Measurements from ENCODE around the gene ALDH3B1. TPM values are rescaled to one million over a fixed set of nuclear protein-coding genes. Genes with fewer than 3 reads are reported as not detected.

The ALDH3B1 gene
- total RNA-seq, 1 experiment from 2014 or later: not detected

- Histone ChIP-seq H4K5ac (ENCODE audit: insufficient read length, low read depth, low read length) (no peak overlapping the region), H3K23me2 (ENCODE audit: insufficient read length, low read depth, low read length, poor library complexity, severe bottlenecking) (no peaks in the 10 kb centered on the region), H3K56ac (ENCODE audit: insufficient read length, low read depth, low read length) (no peak overlapping the region), H2BK15ac (ENCODE audit: low read depth, low read length) (no peak overlapping the region), H3K27me3 (ENCODE audit: insufficient read depth, low read length) (no peaks in the 10 kb centered on the region), H3K18ac (ENCODE audit: insufficient read length, low read depth, low read length) (no peak overlapping the region), H3K79me1 (ENCODE audit: insufficient read depth, low read depth, low read length, poor library complexity, severe bottlenecking) (no peaks in the 10 kb centered on the region), H4K8ac (replicated peaks; ENCODE audit: insufficient read length, low read depth, low read length) (no peak overlapping the region), H2BK12ac (ENCODE audit: insufficient read length, low read depth, low read length) (no peak overlapping the region), H3K14ac (ENCODE audit: insufficient read depth, low read length) (no peak overlapping the region), H2BK20ac (ENCODE audit: low read depth, low read length, poor library complexity, severe bottlenecking) (no peak overlapping the region), H3K4ac (ENCODE audit: low read depth, low read length) (no peak overlapping the region), H2BK120ac (ENCODE audit: low read depth, low read length, poor library complexity, severe bottlenecking) (no peak overlapping the region), H3K27ac (ENCODE audit: insufficient read length, low read depth, low read length) (no peak overlapping the region), H3K4me2 (ENCODE audit: insufficient read depth, insufficient read length, low read length) (no peak overlapping the region), H2AK5ac (ENCODE audit: insufficient read length, low read length) (no peak overlapping the region), H4K20me1 (ENCODE audit: control insufficient read depth, insufficient read depth, insufficient read length) (no peaks in the 10 kb centered on the region), H3K9me3 (ENCODE audit: control insufficient read depth, low read depth, low read length) (no peaks in the 10 kb centered on the region), H3T11ph (ENCODE audit: low read length) (no peak overlapping the region), H2AFZ (ENCODE audit: low read length) (no peak overlapping the region), H3K79me2 (ENCODE audit: insufficient read depth, low read length) (no peaks in the 10 kb centered on the region), H3K4me1 (ENCODE audit: insufficient read depth, low read length) (no peaks in the 10 kb centered on the region), H3K9ac (ENCODE audit: extremely low read depth, insufficient read length, low read length) (no peak overlapping the region), H3K23ac (ENCODE audit: insufficient read length, low read depth, low read length) (no peak overlapping the region), H2BK5ac (ENCODE audit: insufficient read length, low read length) (no peak overlapping the region), H4K91ac (ENCODE audit: insufficient read length, low read depth, low read length) (no peak overlapping the region)
- H3K27me3 Mint-ChIP-seq (ENCODE audit: low read depth): no peaks in the 10 kb centered on the region
- no peak for DNase-seq
- no CpG with 5 or more reads among the region's 5 CpGs for WGBS (ENCODE audit: extremely low coverage, insufficient read length, low lambda C conversion rate)
- no peaks in the 10 kb centered on the region for H3K4me1 Mint-ChIP-seq
- no peak overlapping the region for H3K4me3 Mint-ChIP-seq
- no peaks in the 10 kb centered on the region for H3K9me3 Mint-ChIP-seq
- H3K36me3 Mint-ChIP-seq (ENCODE audit: insufficient read depth in 1 of 3, low read depth in 3 of 3): peaks cover 47 to 95% (median 83%) of the 10 kb centered on the region in 3 experiments
- no peak overlapping the region; a peak in 2 of 7 replicates for H3K27ac Mint-ChIP-seq
- TF ChIP-seq CTCF (conservative IDR thresholded peaks at IDR 0.05): no peak
Measured at GRCh38 chr11:68067991-68068390, 57.9 kb downstream of the ALDH3B1 start.

Measured in H9 (cell line).